Measurements from ENCODE around the gene ITGA5.
A peak's percentile ranks its signal among the peaks of the same experiment; 100 is the strongest.

Gene ITGA5

DNA sequence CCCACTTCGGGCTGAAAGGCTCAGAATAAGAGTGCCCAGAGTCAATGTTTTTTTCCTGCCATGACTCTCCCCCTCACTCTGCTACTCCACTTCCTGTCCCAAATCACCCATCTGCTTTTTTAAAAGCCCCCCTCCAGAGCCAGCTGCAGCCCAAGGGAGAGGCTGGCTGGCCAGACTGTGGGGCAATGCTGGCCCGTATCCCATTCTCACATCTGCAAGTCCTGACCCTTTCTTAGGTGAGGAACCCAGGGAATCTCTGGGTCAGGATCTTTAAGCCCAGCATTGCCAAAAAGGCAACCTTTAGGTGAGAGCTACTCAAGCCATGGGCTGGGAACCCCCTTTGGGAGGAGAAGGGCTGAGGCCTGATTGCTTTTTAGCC lies 1.7 kb upstream of the ITGA5 start:
- in situ Hi-C loops (cut with HindIII; ENCODE audit: low sequenced_read_pairs): no loop called here
- no peak overlapping the region for H3K4me3 ChIP-seq (ENCODE audit: low read depth, low read length)
- DNase-seq (ENCODE audit: low read depth, low spot score): peak; percentile 15
- TF ChIP-seq, protein P1, sequence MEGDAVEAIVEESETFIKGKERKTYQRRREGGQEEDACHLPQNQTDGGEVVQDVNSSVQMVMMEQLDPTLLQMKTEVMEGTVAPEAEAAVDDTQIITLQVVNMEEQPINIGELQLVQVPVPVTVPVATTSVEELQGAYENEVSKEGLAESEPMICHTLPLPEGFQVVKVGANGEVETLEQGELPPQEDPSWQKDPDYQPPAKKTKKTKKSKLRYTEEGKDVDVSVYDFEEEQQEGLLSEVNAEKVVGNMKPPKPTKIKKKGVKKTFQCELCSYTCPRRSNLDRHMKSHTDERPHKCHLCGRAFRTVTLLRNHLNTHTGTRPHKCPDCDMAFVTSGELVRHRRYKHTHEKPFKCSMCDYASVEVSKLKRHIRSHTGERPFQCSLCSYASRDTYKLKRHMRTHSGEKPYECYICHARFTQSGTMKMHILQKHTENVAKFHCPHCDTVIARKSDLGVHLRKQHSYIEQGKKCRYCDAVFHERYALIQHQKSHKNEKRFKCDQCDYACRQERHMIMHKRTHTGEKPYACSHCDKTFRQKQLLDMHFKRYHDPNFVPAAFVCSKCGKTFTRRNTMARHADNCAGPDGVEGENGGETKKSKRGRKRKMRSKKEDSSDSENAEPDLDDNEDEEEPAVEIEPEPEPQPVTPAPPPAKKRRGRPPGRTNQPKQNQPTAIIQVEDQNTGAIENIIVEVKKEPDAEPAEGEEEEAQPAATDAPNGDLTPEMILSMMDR (IDR thresholded peaks at IDR 0.05; ENCODE audit: low read depth, low read length): no peak

DNA sequence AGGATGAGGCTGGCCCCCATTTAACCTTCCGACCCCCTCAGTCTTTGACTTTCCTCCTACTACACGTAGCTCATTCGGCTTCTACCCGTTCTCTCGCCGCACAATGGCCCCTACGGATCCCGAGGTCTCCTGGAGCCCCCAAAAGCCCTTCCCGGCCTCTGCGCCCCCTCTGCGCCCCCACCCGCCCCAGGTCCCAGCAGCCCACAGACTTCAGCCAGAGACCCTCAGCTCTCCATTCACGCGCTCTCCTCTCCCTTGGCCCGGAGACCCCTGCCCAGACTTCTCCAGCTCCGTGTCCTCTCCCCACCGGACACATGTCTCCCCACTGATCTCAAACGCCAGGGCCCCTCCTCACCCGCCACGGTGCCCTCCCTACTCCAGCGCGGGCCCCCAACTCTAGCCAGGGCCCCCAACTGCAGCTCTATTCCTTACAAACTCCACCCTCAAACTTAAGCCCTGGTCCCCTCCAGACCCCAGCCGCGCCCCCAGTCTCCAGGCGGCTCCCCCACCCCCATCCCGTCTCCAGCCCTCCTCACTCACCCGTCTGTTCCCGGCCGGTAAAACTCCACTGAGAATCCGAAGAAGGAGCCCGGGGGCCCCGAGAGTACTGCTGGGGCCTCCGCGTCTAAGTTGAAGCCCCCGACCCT lies 502 bp downstream of the ITGA5 start:
- peak overlapping the region; percentile 94 for H3K4me3 ChIP-seq (ENCODE audit: low read depth, low read length)
- TF ChIP-seq, protein P1 (IDR thresholded peaks at IDR 0.05; ENCODE audit: low read depth, low read length): no peak
- in situ Hi-C loops (cut with HindIII; ENCODE audit: low sequenced_read_pairs): no loop called here
- no peak for DNase-seq (ENCODE audit: low read depth, low spot score)

DNA sequence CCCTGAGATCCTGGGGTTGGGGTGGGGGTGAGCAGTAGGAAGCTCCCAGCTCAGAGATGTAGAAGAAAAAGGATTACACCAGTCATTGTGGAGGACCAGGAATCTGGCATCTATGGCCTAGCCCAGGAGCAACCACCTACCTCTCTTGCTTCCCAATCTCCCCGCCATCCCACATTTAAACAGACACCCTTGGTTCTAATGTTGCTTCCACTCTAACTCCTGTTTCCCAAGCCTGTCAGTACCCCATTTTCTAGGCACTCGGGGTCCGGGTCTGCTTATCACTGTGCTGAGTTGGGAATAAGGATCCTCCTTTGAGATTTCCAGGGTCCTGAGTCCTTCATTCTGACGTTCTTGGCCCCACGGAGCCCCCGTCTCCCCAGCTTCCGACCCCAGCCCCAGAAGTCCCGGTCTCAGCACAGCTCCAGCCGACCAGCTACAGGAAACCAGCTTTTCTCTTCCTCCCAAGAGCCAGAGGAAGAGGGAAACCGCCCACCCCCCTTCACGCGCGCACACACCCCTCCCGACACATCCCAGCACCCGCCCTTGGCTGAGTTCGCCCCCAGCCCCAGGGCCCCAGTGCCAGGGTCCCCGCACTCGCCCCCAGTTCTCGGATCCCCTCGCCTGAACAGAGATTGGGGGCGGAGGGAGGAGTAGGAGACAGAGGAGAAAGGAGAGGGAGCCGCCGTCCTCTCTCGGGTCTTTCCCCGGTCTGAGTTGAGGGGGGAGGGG lies 1.2 kb downstream of the ITGA5 start:
- peak overlapping the region; percentile 94 for H3K4me3 ChIP-seq (ENCODE audit: low read depth, low read length)
- TF ChIP-seq, protein P1 (IDR thresholded peaks at IDR 0.05; ENCODE audit: low read depth, low read length): no peak
- in situ Hi-C loops (cut with HindIII; ENCODE audit: low sequenced_read_pairs): no loop called here
- no peak for DNase-seq (ENCODE audit: low read depth, low spot score)

DNA sequence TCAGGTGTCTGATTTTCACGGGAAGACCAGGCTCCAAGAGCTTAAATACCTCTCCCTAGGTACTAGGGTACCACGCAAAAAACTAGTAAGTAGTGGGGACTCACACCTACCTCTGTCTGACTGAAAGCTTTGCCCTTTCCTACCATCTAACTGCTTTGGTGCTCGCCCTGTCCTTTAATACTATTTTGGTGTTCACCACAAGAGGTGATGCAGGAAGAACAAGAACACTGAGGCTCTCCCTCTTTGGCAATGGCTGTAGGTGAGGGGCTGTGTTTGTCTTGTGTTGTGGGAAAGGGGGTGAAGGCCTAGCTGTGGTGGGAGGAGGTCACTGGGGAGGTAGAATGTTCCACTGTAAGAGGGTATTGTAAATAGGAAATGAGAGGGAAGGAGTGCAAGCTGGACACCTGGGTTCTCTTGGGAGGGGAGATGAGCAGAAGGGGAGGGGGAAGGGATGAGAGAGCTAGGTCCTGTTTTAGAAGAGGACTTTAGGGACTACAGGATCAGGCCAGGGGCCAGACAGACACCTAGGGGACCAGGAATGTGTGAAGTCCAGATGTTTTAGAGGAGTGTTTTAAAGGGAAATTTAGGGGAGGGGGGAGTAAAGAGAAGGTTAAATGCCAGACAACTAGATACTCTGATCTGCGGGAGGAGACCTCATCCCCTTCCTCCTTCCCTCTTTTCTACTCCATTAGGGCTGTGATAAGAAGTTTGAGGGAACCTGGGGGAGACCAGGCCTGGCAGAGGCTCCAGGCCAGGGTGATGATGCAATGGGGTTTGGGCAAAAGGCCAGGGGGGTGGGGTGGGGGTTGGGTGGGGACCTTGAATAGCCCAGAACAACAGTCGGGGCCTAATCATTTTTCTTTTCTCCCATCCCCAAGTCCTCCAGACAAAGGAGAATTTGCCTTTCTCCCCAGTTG lies 2.1 kb downstream of the ITGA5 start:
- no peak for DNase-seq (ENCODE audit: low read depth, low spot score)
- TF ChIP-seq, protein P1 (IDR thresholded peaks at IDR 0.05; ENCODE audit: low read depth, low read length): no peak
- peak overlapping the region; percentile 94 for H3K4me3 ChIP-seq (ENCODE audit: low read depth, low read length)
- in situ Hi-C loops (cut with HindIII; ENCODE audit: low sequenced_read_pairs): no loop called here

DNA sequence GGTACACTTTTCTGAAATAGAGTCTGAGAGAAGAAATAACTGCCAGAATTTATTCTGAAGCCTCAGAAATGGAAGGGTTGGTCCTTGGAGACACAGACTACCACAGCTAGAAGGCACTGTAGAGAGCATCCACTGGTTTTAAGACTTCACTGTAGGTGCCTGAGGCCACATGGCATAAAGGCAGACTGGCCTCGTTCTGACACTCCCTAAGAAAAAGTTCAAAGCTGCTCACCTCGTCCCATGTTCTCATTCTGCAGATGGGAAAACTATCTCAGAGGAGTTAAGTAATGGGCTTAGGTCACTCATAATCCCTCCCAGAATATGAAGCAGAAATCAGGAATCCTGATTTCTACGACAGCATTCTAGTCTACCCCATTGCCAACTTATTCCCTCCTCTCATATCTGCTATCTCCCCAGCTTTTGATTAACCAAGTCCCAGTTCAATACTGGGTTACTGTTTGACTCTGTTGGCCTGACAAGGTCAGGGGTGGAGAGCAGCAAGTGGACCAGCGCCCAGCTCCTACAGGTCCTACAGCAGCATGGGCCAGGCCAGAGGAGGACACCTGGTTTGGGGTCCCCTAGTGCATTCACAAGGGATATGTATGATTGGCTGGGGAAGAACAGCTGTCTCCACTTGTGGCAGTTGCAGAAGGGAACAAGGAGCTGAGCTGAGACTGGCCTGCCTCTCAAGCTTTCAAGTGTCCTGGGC lies 3.7 kb downstream of the ITGA5 start:
- no peak for DNase-seq (ENCODE audit: low read depth, low spot score)
- no peak overlapping the region for H3K4me3 ChIP-seq (ENCODE audit: low read depth, low read length)
- in situ Hi-C loops (cut with HindIII; ENCODE audit: low sequenced_read_pairs): no loop called here
- TF ChIP-seq, protein P1 (IDR thresholded peaks at IDR 0.05; ENCODE audit: low read depth, low read length): no peak
